Activated T-cell treated with anti-CD3 and anti-CD28 coated beads, Interleukin-2, amount 50 U/mL, for 24 hours (primary cell): ENCODE measurements around the gene PPIL4.
"Not testable (repeated sequence)": the region's sequence is repeated elsewhere in the genome, so short reads cannot be mapped to it uniquely, and the experiment has no call there.

Source experiments
- DNase-seq: peaks from one replicate; pipeline ENCODE4 v3.0.0-alpha.2; 2020
- H3K27ac Mint-ChIP-seq: 2 replicates; pipeline ENCODE4 v1.8.0; 2020; ENCODE audit warnings: mild to moderate bottlenecking, mixed read lengths
- H3K27me3 Mint-ChIP-seq: 2 replicates; pipeline ENCODE4 v1.8.0; 2020; ENCODE audit warnings: mixed read lengths
- H3K36me3 Mint-ChIP-seq: 2 replicates; pipeline ENCODE4 v1.8.0; 2020; ENCODE audit warnings: low read depth, mixed read lengths
- H3K4me1 Mint-ChIP-seq: 2 replicates; pipeline ENCODE4 v1.8.0; 2020; ENCODE audit warnings: low read depth, mixed read lengths
- H3K4me3 Mint-ChIP-seq: 2 replicates; pipeline ENCODE4 v1.8.0; 2020; ENCODE audit warnings: mild to moderate bottlenecking, moderate library complexity, mixed read lengths
- H3K9me3 Mint-ChIP-seq: 2 replicates; pipeline ENCODE4 v1.8.0; 2020; ENCODE audit warnings: mixed read lengths

The PPIL4 gene

GRCh38 chr6:149467265-149467664, 78.6 kb downstream of the PPIL4 start:
- no peaks in the 10 kb centered on the region for H3K9me3 Mint-ChIP-seq
- peak overlapping the region; percentile 60 for H3K27ac Mint-ChIP-seq
- H3K27me3 Mint-ChIP-seq, result no peaks in the 10 kb centered on the region
- H3K4me3 Mint-ChIP-seq, result no peak overlapping the region
- peaks cover 89% of the 10 kb centered on the region for H3K36me3 Mint-ChIP-seq
- H3K4me1 Mint-ChIP-seq, result peaks cover 64% of the 10 kb centered on the region
- no peak for DNase-seq

- no peak overlapping the region for H3K4me3 Mint-ChIP-seq
- H3K27me3 Mint-ChIP-seq, result no peaks in the 10 kb centered on the region
- DNase-seq, result no peak
- H3K27ac Mint-ChIP-seq, result peak overlapping the region; percentile 2
- peaks cover 51% of the 10 kb centered on the region for H3K4me1 Mint-ChIP-seq
- peaks cover 92% of the 10 kb centered on the region for H3K36me3 Mint-ChIP-seq
- no peaks in the 10 kb centered on the region for H3K9me3 Mint-ChIP-seq
Observed at GRCh38 chr6:149464411-149464810, 81.4 kb downstream of the PPIL4 start.

GRCh38 chr6:149463781-149464180, 82.1 kb downstream of the PPIL4 start:
- Mint-ChIP-seq H3K36me3 (peaks cover 92% of the 10 kb centered on the region), H3K4me3 (no peak overlapping the region), H3K27me3 (no peaks in the 10 kb centered on the region), H3K27ac (peak overlapping the region; percentile 2), H3K4me1 (peaks cover 52% of the 10 kb centered on the region), H3K9me3 (no peaks in the 10 kb centered on the region)
- no peak for DNase-seq

GRCh38 chr6:149462712-149463111, 83.1 kb downstream of the PPIL4 start:
- H3K4me3 Mint-ChIP-seq, H3K27me3 Mint-ChIP-seq, H3K9me3 Mint-ChIP-seq, DNase-seq: not testable (repeated sequence)
- Mint-ChIP-seq H3K27ac (peak overlapping the region; percentile 4), H3K4me1 (peaks cover 51% of the 10 kb centered on the region), H3K36me3 (peaks cover 95% of the 10 kb centered on the region)

GRCh38 chr6:149461670-149462069, 84.2 kb downstream of the PPIL4 start:
- H3K27me3 Mint-ChIP-seq, result no peaks in the 10 kb centered on the region
- peaks cover 94% of the 10 kb centered on the region for H3K36me3 Mint-ChIP-seq
- H3K27ac Mint-ChIP-seq, result peak overlapping the region; percentile 20
- H3K4me1 Mint-ChIP-seq, result peaks cover 43% of the 10 kb centered on the region
- H3K4me3 Mint-ChIP-seq, result no peak overlapping the region
- no peaks in the 10 kb centered on the region for H3K9me3 Mint-ChIP-seq
- DNase-seq, result no peak

GRCh38 chr6:149460249-149460648, 85.6 kb downstream of the PPIL4 start:
- not testable (repeated sequence) for H3K9me3 Mint-ChIP-seq, H3K27ac Mint-ChIP-seq, DNase-seq, H3K27me3 Mint-ChIP-seq, H3K4me3 Mint-ChIP-seq
- peaks cover 93% of the 10 kb centered on the region for H3K36me3 Mint-ChIP-seq
- peaks cover 40% of the 10 kb centered on the region for H3K4me1 Mint-ChIP-seq

GRCh38 chr6:149459761-149460160, 86.1 kb downstream of the PPIL4 start:
- no peaks in the 10 kb centered on the region for H3K27me3 Mint-ChIP-seq
- peak overlapping the region; percentile 51 for H3K27ac Mint-ChIP-seq
- DNase-seq, result no peak
- no peak overlapping the region for H3K4me3 Mint-ChIP-seq
- H3K9me3 Mint-ChIP-seq, result no peaks in the 10 kb centered on the region
- H3K36me3 Mint-ChIP-seq, result peaks cover 92% of the 10 kb centered on the region
- peaks cover 38% of the 10 kb centered on the region for H3K4me1 Mint-ChIP-seq

GRCh38 chr6:149458806-149459205, 87.0 kb downstream of the PPIL4 start:
- no peak overlapping the region for H3K4me3 Mint-ChIP-seq
- H3K36me3 Mint-ChIP-seq, result peaks cover 88% of the 10 kb centered on the region
- no peak overlapping the region for H3K27ac Mint-ChIP-seq

GRCh38 chr6:149458196-149458595, 87.6 kb downstream of the PPIL4 start:
- DNase-seq, result no peak
- peaks cover 88% of the 10 kb centered on the region for H3K36me3 Mint-ChIP-seq
- H3K27ac Mint-ChIP-seq, result no peak overlapping the region
- H3K4me3 Mint-ChIP-seq, result no peak overlapping the region
- no peaks in the 10 kb centered on the region for H3K9me3 Mint-ChIP-seq
- H3K27me3 Mint-ChIP-seq, result no peaks in the 10 kb centered on the region
- H3K4me1 Mint-ChIP-seq, result peaks cover 26% of the 10 kb centered on the region

More at GRCh38 chr6:149458806-149459205, 87.0 kb downstream of the PPIL4 start:
- no peak for DNase-seq
- Mint-ChIP-seq H3K27me3 (no peaks in the 10 kb centered on the region), H3K4me1 (peaks cover 29% of the 10 kb centered on the region), H3K9me3 (no peaks in the 10 kb centered on the region)

- Mint-ChIP-seq H3K4me3 (no peak overlapping the region), H3K36me3 (peaks cover 88% of the 10 kb centered on the region), H3K27me3 (no peaks in the 10 kb centered on the region), H3K4me1 (peaks cover 22% of the 10 kb centered on the region), H3K27ac (no peak overlapping the region), H3K9me3 (no peaks in the 10 kb centered on the region)
- no peak for DNase-seq
Observed at GRCh38 chr6:149457316-149457884, 88.4 kb downstream of the PPIL4 start.

- Mint-ChIP-seq H3K4me1 (peaks cover 22% of the 10 kb centered on the region), H3K27ac (no peak overlapping the region), H3K27me3 (no peaks in the 10 kb centered on the region), H3K4me3 (no peak overlapping the region), H3K36me3 (peaks cover 88% of the 10 kb centered on the region), H3K9me3 (no peaks in the 10 kb centered on the region)
- no peak for DNase-seq
Observed at GRCh38 chr6:149456311-149457021, 89.4 kb downstream of the PPIL4 start.

GRCh38 chr6:149455031-149455732, 90.7 kb downstream of the PPIL4 start:
- Mint-ChIP-seq H3K4me3 (no peak overlapping the region), H3K9me3 (no peaks in the 10 kb centered on the region), H3K4me1 (peaks cover 21% of the 10 kb centered on the region), H3K27ac (peak overlapping the region; percentile 28), H3K36me3 (peaks cover 81% of the 10 kb centered on the region), H3K27me3 (no peaks in the 10 kb centered on the region)
- DNase-seq, result no peak
